Type B pancreatic cell (in vitro differentiated cells): ENCODE data around the gene HELT. TPM values are rescaled to one million over a fixed set of nuclear protein-coding genes. Genes with fewer than 3 reads are reported as not detected.
"Not testable (repeated sequence)": the region's sequence is repeated elsewhere in the genome, so short reads cannot be mapped to it uniquely, and the experiment has no call there.

Source experiments
- DNase-seq: peaks from one replicate; pipeline ENCODE4 v3.0.0; 2021; ENCODE audit warnings: mixed read lengths; ENCODE audit not compliant: unreplicated experiment; ENCODE audit errors: extremely low spot score
- H3K27ac Mint-ChIP-seq: 2 replicates; pipeline ENCODE4 v1.8.0; 2021; ENCODE audit warnings: mild to moderate bottlenecking, mixed read lengths
- H3K27me3 Mint-ChIP-seq: 2 replicates; pipeline ENCODE4 v1.8.0; 2021; ENCODE audit warnings: mixed read lengths
- H3K36me3 Mint-ChIP-seq: 2 replicates; pipeline ENCODE4 v1.8.0; 2021; ENCODE audit warnings: mixed read lengths
- H3K4me1 Mint-ChIP-seq: one replicate; pipeline ENCODE4 v1.8.0; 2021; ENCODE audit warnings: mixed read lengths; ENCODE audit not compliant: unreplicated experiment
- H3K4me3 Mint-ChIP-seq: 2 replicates; pipeline ENCODE4 v1.8.0; 2021; ENCODE audit warnings: mild to moderate bottlenecking, mixed read lengths
- H3K9me3 Mint-ChIP-seq: 2 replicates; pipeline ENCODE4 v1.8.0; 2021; ENCODE audit warnings: mixed read lengths
- total RNA-seq: library from RNA; stranded (reverse); gene quantifications from 2 replicates; pipeline ENCODE4 v1.2.1, GENCODE V29; 2021; ENCODE audit warnings: low replicate concordance
- TF ChIP-seq, protein P1 (sequence below): fragments of 200-600 bp; sonication (generic); conservative IDR thresholded peaks from 2 replicates; pipeline ENCODE4 v1.5.0; 2021; ENCODE audit warnings: antibody characterized with exemption, mild to moderate bottlenecking

The HELT gene
- total RNA-seq, 1 donor from 2014 or later, result 0.36 TPM

- no peak overlapping the region for H3K4me3 Mint-ChIP-seq
- no peaks in the 10 kb centered on the region for H3K9me3 Mint-ChIP-seq
- peaks cover 3% of the 10 kb centered on the region for H3K4me1 Mint-ChIP-seq
- H3K27ac Mint-ChIP-seq, result no peak overlapping the region
- H3K27me3 Mint-ChIP-seq, result peaks cover 47% of the 10 kb centered on the region
- TF ChIP-seq, protein P1, sequence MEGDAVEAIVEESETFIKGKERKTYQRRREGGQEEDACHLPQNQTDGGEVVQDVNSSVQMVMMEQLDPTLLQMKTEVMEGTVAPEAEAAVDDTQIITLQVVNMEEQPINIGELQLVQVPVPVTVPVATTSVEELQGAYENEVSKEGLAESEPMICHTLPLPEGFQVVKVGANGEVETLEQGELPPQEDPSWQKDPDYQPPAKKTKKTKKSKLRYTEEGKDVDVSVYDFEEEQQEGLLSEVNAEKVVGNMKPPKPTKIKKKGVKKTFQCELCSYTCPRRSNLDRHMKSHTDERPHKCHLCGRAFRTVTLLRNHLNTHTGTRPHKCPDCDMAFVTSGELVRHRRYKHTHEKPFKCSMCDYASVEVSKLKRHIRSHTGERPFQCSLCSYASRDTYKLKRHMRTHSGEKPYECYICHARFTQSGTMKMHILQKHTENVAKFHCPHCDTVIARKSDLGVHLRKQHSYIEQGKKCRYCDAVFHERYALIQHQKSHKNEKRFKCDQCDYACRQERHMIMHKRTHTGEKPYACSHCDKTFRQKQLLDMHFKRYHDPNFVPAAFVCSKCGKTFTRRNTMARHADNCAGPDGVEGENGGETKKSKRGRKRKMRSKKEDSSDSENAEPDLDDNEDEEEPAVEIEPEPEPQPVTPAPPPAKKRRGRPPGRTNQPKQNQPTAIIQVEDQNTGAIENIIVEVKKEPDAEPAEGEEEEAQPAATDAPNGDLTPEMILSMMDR, result no peak
- no peak for DNase-seq
- no peaks in the 10 kb centered on the region for H3K36me3 Mint-ChIP-seq
These were observed 18.6 kb downstream of the HELT start for GRCh38 chr4:185036842-185037241.

- Mint-ChIP-seq H3K27ac (no peak overlapping the region), H3K27me3 (peaks cover 29% of the 10 kb centered on the region), H3K4me1 (peaks cover 3% of the 10 kb centered on the region), H3K9me3 (peaks cover 5% of the 10 kb centered on the region), H3K36me3 (no peaks in the 10 kb centered on the region), H3K4me3 (no peak overlapping the region)
- no peak for DNase-seq
- TF ChIP-seq, protein P1, result peak; percentile 90
These were observed 21.4 kb downstream of the HELT start for GRCh38 chr4:185039508-185040273.

- peaks cover 3% of the 10 kb centered on the region for H3K4me1 Mint-ChIP-seq
- no peak overlapping the region for H3K4me3 Mint-ChIP-seq
- TF ChIP-seq, protein P1, result no peak
- peaks cover 28% of the 10 kb centered on the region for H3K27me3 Mint-ChIP-seq
- H3K27ac Mint-ChIP-seq, result no peak overlapping the region
- H3K9me3 Mint-ChIP-seq, result peaks cover 5% of the 10 kb centered on the region
- DNase-seq, result no peak
- no peaks in the 10 kb centered on the region for H3K36me3 Mint-ChIP-seq
These were observed 22.2 kb downstream of the HELT start for GRCh38 chr4:185040523-185040922.

DNA sequence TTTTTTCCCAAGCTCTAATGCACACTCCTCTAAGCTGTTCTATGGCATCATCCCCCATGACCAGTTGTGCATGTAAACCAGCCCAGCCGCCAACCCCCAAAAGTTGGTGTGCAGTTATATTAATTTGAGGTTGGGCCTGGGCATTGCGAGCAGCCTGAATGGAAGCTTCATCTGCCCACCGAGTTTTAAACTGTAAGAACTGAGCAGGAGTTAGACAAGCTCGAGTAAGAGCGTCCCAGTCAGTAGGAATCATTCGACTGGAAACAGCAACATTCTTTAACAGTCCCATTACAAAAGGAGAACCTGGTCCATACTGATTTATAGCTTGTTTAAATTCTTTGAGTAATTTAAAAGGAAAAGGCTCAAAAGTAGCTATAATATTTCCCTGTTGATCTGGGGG is 32.0 kb downstream of the HELT start:
- H3K36me3 Mint-ChIP-seq, H3K4me3 Mint-ChIP-seq: not testable (repeated sequence)
- peaks cover 11% of the 10 kb centered on the region for H3K4me1 Mint-ChIP-seq

GRCh38 chr4:185051283-185051682 is 33.0 kb downstream of the HELT start:
- not testable (repeated sequence) for H3K9me3 Mint-ChIP-seq, H3K27ac Mint-ChIP-seq, DNase-seq, H3K36me3 Mint-ChIP-seq, H3K4me3 Mint-ChIP-seq
- Mint-ChIP-seq H3K4me1 (peaks cover 11% of the 10 kb centered on the region), H3K27me3 (peaks cover 39% of the 10 kb centered on the region)

More for the DNA sequence above, 32.0 kb downstream of the HELT start:
- not testable (repeated sequence) for H3K27ac Mint-ChIP-seq, DNase-seq, H3K9me3 Mint-ChIP-seq
- peaks cover 33% of the 10 kb centered on the region for H3K27me3 Mint-ChIP-seq

GRCh38 chr4:185053746-185054145 is 35.5 kb downstream of the HELT start:
- no peak for DNase-seq
- H3K27me3 Mint-ChIP-seq, result peaks cover 45% of the 10 kb centered on the region
- H3K9me3 Mint-ChIP-seq, result no peaks in the 10 kb centered on the region
- peaks cover 11% of the 10 kb centered on the region for H3K4me1 Mint-ChIP-seq
- H3K27ac Mint-ChIP-seq, result no peak overlapping the region
- H3K4me3 Mint-ChIP-seq, result no peak overlapping the region
- peaks cover 5% of the 10 kb centered on the region for H3K36me3 Mint-ChIP-seq
- TF ChIP-seq, protein P1, result no peak
